GM21825 (cell line): Measurements from ENCODE around the gene CYTH1.
"Not testable (repeated sequence)": the region's sequence is repeated elsewhere in the genome, so short reads cannot be mapped to it uniquely, and the experiment has no call there.

Source experiments
- ATAC-seq: cut with Tn5 transposase; IDR thresholded peaks from one replicate; pipeline ENCODE4 v1.9.1; 2021; ENCODE audit warnings: mild to moderate bottlenecking, moderate library complexity; ENCODE audit not compliant: unreplicated experiment

CYTH1 gene

DNA sequence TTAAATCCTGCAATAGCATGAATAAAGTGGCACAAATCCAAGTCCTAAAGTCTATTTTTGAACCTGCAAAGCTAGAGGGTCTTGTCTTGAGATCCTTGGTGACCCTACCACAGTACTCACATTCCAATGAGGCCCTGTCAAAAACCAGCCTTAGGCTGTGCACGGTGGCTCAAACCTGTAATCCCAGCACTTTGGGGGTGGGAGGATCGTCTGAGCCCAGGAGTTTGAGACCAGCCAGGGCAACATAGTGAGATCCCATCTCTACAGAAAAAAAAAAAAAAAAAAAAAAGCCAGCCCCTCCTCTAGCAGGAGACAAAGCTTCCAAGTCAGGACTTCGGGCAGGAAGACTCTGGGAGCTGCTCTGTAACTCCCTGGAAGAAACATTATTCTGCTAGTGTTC is 16.3 kb downstream of the CYTH1 start:
- no peak for ATAC-seq

DNA sequence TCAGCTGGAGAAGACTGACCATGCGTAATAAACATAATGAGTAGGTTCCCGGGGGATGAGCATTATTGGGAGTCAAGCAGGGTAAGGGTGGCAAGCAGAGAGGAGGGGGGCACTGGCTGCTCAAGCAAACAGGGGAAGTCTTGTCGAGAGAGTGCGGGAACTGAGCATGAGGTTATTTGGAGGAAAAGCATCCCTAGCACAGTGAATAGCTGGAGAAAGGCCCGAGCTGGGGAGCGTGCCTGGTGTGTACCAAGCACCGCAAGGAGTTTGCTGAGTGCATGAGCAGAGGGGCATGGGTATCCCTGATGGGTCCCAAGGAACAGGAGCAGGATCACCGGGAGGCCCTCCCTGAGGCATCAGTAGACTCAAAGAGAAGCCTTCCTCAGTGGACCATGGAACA is 17.2 kb downstream of the CYTH1 start:
- ATAC-seq: no peak

DNA sequence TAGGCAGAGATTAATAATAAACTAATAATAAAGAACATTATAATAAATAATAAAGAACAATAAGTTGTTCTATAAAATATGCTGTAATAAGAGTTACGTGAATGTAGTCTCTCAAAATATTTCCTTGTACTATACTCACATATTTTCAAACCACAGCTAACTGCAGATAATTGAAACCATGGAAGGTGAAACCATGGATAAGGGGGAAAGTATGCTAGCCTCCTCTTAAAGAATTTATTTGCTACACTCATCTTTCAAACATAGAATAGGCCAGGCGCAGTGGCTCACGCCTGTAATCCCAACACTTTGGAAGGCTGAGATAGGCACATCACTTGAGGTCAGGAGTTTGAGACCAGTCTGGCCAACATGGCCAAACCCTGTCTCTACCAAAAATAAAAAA is 18.5 kb downstream of the CYTH1 start:
- no peak for ATAC-seq

DNA sequence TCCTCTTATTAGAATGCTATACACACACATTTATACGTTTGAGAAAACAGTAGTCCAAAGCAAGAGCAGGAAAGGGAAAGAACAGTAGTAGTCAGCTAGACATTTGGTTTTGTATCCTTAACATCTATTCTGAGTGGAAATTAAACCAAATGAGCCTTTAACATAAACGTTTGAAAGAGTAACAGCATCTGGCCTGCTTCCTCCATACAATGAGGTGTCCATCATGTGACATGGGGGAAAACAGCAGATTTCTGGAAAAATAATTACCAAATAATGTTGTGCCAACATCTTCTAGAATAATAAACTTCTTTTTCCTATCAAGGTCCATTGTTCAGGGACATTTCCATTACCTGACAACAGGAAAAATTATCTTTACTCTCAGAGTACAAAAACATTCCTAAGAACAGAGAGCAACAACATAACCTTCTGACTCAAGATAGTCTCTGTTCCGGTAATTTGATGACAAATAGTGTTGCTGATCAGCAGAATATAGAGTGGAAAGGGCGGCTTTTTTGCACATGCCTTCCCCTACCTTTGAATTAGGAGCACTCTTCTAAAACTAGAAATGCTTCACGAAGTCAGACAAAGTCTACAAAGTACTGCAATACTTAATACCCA is 20.2 kb downstream of the CYTH1 start:
- no peak for ATAC-seq

DNA sequence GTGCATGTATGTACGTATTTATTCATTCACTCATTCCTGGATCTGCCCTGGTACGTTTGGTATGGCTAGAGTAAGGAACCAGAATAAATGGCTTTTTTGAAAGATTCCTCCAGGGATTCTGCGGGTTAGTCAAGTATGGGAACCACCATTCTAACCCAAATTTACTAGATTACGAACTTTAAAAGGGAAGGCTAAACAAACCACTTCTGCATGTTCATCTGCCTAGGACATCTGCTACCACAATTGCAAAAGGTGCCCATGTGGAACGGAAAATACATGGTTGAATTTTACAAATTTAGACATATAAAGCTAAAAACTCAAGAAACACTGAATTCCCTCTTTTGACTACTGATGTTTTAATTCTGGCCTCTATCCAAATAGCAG is 22.1 kb downstream of the CYTH1 start:
- peak; percentile 4 for ATAC-seq

DNA sequence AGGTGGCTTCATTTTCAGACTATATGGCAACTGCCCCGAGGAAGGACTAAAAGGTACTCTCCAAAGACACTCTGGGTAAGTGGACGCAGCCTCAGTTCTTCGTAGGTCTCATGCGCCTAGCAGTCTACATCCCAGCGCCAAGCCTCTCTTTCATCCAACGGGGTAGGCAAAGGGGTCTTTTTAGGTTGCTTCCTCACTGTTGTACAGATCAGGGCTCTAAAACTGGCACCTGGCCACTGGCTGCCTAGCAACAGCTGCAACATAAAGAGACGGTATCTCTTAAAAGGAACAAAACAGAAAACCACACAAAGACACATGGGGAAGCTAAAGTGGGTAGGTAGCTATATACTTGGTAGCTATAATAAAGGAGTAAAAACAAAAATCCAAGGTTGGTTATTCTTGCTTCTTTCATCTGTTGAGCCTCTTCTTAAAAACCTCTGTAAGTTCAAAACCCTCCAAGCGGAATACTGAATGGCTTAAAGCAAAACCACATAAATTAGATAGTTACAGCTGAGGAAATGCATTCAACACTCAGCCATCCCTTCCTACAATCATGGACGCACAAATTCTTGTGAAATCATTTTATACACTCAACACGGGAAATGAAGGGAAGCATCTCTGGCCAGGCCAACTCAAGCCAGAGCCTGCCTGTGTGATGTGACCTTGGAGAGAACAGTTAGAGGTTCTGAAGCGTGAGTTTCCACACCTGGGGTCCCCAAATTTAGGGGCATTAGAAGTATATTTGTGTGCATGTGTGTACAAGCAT is 22.7 kb downstream of the CYTH1 start:
- ATAC-seq: peak; percentile 79

DNA sequence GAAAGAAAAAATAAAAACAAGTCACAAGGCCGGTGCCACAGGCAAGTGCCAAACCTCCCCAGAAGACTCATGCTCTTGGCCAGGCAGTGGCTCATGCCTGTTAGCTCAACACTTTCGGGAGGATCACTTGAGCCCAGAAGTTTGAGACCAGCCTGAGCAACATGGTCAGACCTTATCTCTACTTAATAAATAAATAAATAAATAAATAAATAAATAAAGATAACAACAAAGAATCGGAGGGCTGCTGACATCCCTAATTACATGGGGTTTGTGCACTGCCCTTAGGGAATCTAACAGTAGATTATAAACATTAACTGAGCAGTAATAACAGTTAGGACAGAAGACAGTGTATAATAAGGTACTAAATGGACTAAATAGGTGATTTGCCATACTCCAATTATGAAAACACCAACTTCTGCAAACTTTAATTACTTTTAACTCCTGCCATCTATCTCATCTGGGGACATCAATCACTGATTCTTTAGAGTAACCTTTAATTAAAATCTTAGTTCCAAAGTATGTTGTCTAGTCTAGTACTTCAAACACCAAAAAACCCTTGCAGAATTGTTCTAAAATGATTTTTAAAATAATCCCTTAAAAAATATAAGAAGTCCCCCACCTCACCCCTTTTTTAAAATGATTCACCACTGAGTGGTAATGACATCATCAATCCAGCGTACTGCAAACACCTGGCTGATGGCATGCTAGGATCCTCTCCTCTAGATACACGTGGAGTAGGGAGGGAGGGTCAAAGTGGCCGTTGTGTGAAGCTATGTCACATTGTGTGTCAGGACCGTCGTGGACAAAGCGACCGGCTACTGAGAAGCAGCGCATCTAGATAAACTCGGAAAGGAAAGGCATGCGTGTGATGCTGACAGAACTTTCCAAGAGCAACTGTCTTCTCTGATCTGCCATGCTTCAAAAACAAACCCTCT is 28.5 kb downstream of the CYTH1 start:
- ATAC-seq: no peak

DNA sequence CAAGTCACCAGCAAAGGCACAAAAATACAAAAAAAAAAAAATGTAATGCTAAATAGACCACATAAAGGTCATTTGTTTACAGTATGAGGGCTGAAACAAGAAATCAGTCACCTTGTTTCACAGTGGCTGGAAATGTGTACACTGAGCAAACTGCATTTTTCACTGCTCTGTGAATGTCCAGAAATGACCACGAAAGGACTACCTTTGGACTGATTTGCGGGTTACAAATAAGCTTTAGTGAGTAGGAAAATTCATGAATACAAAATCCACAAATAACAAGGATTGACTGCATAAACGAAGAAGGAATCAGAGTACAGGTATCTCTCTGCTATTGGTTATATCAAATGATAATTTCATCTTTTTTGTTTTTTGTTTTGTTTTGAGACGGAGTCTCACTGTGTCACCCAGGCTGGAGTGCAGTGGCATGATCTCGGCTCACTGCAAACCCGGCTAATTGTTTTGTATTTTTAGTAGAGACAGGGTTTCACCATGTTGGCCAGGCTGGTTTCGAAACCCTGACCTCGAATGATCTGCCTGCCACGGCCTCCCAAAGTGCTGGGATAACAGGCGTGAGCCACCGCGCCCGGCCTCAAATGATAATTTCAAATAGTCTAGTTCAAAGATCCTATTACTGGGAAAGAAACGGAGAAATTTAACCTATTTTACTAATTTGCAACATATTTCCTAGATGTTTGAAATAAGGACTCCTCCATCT is 30.5 kb downstream of the CYTH1 start:
- ATAC-seq: no peak

DNA sequence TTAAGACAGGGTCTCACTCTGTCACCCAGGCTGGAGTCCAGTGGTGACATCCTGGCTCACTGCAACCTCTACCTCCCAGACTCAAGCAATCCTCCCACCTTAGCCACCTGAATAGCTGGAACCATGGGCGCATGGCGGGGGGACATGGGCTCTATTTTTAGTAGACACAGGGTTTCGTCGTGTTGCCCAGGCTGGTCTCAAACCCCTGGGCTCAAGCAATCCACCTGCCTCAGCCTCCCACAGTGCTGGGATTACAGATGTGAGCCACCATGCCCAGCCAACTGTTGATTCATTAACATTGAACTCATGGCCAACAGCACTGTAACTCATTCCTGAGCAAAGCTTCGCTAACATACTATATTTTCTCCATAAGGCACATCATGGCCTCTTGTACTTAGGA is 31.1 kb downstream of the CYTH1 start:
- ATAC-seq: not testable (repeated sequence)

DNA sequence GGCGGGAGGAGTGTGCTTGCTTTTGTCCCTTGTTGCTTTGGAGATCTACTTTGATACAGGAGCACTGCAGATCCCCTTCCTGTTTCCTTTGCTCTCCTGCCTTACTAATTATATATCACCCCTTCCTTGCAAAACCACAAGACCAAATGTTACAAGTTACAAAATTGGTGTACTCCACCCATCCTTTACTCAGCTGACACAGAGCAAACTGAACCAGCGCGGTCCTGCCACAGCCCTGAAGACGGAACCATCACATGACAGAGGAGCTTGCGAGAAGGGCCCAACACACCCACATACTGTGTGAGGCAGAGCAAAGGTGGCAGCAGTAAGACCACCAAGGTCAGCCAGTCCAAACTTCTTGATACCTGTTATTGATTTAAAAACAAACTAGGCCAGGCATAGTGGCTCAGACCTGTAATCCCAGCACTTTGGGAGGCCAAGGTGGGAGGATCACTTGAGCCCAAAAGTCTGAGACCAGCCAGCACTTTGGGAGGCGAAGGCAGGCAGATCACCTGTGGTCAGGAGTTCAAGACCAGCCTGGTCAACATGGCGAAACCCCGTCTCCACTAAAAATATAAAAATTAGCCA is 33.2 kb downstream of the CYTH1 start:
- peak; percentile 51 for ATAC-seq

DNA sequence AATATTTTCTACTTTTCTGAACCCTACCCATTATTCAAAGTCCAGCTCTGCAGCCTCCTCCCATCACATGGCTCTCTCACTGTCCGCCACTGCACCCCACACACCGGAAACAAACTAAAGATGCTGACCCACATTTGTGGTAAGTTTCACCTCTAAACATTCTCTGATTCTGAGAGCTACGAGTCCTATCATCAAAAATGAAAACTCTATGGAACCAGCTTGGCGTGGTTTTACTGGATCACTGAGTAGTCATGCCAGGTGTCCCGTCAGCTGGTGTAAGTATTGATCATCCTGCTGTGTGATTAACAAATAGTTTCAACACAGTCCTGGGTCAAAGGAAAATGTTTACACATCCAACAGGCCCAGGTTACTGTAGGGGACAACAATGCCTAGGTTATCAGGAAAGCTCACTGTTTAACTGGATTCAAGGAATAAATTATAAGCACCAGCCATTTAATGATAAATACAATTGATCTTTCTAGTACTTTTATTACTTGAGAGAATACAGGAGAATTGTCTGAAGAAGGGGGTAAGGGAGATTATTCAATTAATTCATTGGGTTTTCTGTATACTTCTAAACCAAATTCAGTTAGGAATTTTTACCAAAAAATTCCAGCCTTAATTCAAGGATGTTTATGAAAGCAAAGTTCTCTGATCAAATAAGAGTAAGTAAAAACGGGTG is 33.9 kb downstream of the CYTH1 start:
- peak; percentile 47 for ATAC-seq

DNA sequence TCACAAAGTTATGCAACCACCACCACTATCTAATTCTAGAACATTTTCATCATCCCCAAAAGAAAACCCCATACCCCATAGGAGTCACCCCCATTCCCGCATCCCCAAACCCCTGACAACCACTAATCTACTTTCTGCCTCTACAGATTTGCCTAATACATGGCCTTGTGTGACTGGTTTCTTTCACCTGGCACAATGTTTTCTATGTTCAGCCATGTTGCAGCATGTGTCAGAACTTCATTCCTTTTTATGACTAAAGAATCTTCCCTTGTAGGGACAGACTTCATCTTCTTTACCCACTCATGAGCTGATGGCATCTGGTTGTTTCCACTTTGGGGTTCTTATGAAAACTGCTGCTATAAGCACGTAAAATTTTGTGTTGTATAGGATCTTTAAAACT is 34.6 kb downstream of the CYTH1 start:
- no peak for ATAC-seq

DNA sequence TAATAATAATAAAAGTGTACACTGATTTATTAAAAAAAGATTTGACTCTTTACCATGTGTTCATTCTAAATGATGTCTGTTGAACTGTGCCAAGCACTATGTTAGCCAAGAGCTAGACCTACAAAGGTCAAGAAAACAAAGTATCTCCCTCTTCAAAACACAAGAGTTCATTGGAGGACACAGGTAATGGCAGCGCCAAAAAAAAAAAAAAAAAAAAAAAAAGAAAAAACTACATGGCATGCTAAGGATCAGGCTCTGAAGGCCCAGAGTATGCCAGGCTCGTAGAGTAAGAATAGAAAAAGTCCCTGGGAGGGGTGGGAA is 35.2 kb downstream of the CYTH1 start:
- ATAC-seq: no peak

DNA sequence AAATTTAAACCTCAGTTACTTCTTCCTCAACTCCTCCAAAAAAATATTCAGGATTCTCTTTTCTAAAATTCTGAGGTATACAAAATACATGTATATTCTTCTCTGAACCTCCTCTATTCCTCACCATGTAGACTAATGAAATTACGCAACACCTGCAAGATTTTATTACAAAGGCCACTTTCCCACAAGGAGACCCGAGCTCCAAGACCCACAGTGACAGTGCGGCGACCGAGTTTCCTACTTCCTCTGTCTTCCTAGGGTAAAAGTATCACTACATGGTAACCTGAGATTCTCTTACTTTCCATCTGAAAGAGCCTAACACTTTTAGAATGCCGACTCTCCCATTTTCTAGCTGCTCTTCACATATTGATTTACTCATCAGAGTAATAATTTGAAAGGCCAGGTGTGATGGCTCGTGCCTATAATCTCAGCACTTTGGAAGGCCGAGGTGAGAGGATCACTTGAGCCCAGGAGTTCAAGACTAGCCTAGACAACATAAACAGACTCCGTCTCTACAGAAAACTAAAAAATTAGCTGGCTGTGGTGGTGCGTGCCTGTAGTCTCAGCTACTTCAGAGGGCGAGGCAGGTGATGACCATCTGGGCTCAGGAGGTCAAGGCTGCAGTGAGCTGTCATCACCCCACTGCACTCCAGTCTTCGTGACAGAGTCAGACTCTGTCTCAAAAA is 35.7 kb downstream of the CYTH1 start:
- no peak for ATAC-seq

DNA sequence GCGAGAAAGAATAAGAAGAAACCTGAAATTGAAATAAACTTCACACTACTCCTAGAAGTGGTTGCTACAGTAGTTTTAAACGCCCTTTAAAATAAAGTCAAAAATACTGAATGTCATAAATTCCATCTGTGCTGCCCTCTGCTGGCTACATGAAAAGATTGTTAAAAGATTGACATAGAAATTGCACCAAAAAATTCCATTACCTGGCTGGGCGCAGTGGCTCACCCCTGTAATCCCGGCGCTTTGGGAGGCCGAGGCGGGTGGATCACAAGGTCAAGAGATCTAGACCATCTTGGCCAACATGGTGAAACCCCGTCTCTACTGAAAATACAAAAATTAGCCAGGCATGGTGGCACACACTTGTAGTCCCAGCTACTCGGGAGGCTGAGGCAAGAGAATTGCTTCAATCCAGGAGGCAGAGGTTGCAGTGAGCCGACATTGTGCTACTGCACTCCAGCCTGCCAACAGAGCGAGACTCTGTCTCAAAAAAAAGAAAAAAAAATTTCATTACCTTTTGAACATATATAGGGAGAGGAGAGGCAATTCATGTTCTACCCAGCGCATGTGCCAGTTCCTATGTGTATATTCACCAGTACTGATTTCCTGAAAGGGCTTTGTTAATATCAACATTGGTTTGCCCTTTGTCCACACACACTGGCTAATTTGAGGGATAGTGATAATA is 36.5 kb downstream of the CYTH1 start:
- ATAC-seq: no peak

DNA sequence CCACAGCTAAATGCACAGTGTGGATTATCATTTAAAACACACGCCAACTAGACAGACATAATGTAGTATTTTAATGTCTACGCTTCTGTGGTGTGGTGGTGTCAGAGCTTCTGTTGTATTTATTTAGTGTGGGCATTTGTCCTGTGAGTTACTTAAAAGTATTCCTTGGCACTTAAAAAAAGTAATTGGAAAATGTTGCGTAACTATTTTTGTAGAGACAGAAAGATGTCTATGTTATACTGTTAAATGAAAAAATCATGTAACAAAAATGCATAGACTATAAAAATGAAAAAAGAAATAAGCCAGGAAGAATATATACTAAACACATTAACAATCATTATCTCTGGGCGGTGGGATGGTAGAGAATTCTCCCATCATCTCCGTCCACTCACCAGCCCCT is 39.2 kb downstream of the CYTH1 start:
- ATAC-seq: no peak

DNA sequence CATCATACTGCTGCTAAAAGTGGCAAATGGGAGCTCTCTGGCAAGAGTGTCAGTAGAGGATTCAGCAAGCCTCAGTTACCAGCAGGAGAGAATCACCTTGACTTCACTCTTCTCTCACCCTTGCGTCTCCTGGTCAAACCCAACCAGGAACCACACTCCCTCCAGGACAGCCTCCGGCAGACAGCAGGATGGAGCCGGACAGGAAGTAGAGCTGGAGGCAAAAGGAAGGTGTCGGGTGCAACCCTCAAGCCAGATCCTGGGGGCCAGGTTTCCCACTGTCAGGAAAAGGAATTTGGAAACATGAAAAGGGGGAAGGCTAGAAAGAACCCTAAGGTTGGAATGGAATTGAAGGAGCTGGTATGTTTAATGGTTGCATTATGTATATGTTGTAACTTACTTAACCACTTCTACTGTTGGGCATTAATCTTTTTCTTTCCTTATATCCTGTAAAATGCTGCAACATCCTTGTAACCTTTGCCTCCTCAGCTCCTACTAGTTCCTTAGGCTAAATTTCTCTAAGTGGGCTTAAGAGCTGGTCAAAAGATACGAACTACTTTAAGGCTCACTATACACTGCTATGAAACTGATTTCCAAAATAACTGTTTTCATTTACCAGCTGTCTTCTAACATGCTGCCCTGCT is 40.3 kb downstream of the CYTH1 start:
- no peak for ATAC-seq

DNA sequence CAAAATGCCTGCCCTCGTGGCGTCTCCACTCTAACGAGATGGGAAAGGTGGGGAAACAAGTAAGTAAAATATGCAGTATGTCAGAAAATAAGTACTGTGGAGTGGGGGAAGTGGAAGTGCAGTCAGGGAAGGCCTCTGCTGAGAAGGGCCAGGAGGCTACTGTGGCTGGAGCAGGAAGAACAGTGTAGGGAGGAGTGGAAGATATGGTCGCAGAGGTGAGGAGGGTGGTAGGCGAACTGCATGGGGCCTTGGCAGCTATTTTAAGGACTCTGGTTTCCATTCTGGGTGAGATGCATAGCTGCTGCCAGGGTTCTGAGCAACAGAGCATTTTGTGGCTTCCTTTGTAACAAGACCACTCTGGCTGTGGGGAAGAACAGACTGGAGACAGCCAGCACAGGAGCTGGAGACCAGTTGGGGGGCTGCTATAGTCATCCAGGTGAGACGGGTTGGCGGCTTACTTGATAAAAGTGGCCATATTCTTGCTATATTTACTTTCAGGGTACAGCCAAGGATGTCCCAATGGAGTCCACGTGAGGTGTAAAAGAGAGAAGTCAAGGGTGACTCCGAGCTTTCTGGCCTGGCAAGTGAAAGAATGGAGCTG is 42.6 kb downstream of the CYTH1 start:
- ATAC-seq: no peak
